Spinal cord (tissue), 10 donors: ENCODE measurements around the gene HPS5. TPM values are rescaled to one million over a fixed set of nuclear protein-coding genes. Genes with fewer than 3 reads are reported as not detected.

Source experiments
- DNase-seq, 6 donors: peaks; one replicate each; pipeline versions ENCODE4 v3.0.0 to v3.0.0-alpha.2; 2013 to 2015; ENCODE audit warnings: low spot score in 6 of 6, low read depth in 4 of 6
- H3K27ac ChIP-seq: one replicate; pipeline ENCODE4 v1.5.1; 2013; ENCODE audit warnings: low read depth, low read length, control low read depth
- H3K27me3 ChIP-seq: one replicate; pipeline ENCODE4 v1.6.1; 2013; ENCODE audit warnings: low read length; ENCODE audit not compliant: control insufficient read depth, insufficient read depth
- H3K36me3 ChIP-seq: one replicate; pipeline ENCODE4 v1.6.1; 2013; ENCODE audit warnings: low read length; ENCODE audit not compliant: control insufficient read depth, insufficient read depth
- H3K4me1 ChIP-seq: one replicate; pipeline ENCODE4 v1.6.1; 2013; ENCODE audit warnings: low read length; ENCODE audit not compliant: control insufficient read depth, insufficient read depth
- H3K4me3 ChIP-seq: one replicate; pipeline ENCODE4 v1.5.1; 2013; ENCODE audit warnings: low read depth, low read length, control low read depth
- H3K9me3 ChIP-seq: one replicate; pipeline ENCODE4 v1.6.1; 2013; ENCODE audit warnings: low read length; ENCODE audit not compliant: control insufficient read depth, insufficient read depth
- WGBS: methylation state at CpG from one replicate; pipeline ENCODE4 v1.1.5; 2013; ENCODE audit warnings: missing lambda C conversion rate; ENCODE audit not compliant: insufficient coverage; 5-methylcytosine and 5-hydroxymethylcytosine counted together
- polyA plus RNA-seq, 2 donors: library from polyadenylated mRNA; unstranded; fragments of 120-200 nt; gene quantifications; one replicate each; pipeline ENCODE4 v1.2.1, GENCODE V29; 2013; ENCODE audit not compliant: insufficient read length in 2 of 2
- small RNA-seq: library from RNA; depleted of rRNA; stranded (forward); fragments of <200 nt; gene quantifications from one replicate; pipeline ENCODE3, GENCODE V24; 2014; ENCODE audit warnings: low replicate concordance
- total RNA-seq, 2 donors: library from RNA; depleted of rRNA in 1 of 2; stranded (reverse); fragments of 120-200 nt in 1 of 2; fragments of >200 nt in 1 of 2; gene quantifications; one replicate each; pipeline versions ENCODE4 v1.2.3 to v1.2.4, GENCODE V29; 2013 to 2014
- donor health status: healthy.

The HPS5 gene
- total and polyA plus RNA-seq, 4 donors, result 14.5 to 80.3 (median 27.5) TPM

- no peak overlapping the region for H3K27ac ChIP-seq
- no peaks in the 10 kb centered on the region for H3K36me3 ChIP-seq
- H3K27me3 ChIP-seq, result no peaks in the 10 kb centered on the region
- DNase-seq, result no peak
- H3K4me3 ChIP-seq, result no peak overlapping the region
- WGBS, result no CpG with 5 or more reads among the region's 3 CpGs
- peaks cover 2% of the 10 kb centered on the region for H3K9me3 ChIP-seq
- H3K4me1 ChIP-seq, result no peaks in the 10 kb centered on the region
Observed at GRCh38 chr11:18229501-18229900, 92.4 kb downstream of the HPS5 start.

Small RNA genes lying within 50 kb of the gene (small RNA-seq; reads per million reads assigned to genes)
- gene RNA5SP333 (not detected), gene RNA5SP334 (not detected)

Other genes with a start within 250 kb of the HPS5 start
- 10 to 100 TPM; 16.6 to 18.9 TPM for gene SAAL1, start 216.1 kb downstream of the HPS5 start, total RNA-seq
- gene SAAL1, start 216.1 kb downstream of the HPS5 start, polyA plus RNA-seq, result 10 to 100 TPM; 26.6 to 30.5 TPM
- gene MRGPRX3, start 189.6 kb downstream of the HPS5 start, total RNA-seq, result under 1 TPM in 1 of 2 donors, not detected in 1; 0.50 TPM
- gene MRGPRX3, start 189.6 kb downstream of the HPS5 start, polyA plus RNA-seq, result not detected
- under 1 TPM in 1 of 2 donors, not detected in 1; 0.20 TPM for gene MRGPRX4, start 149.3 kb downstream of the HPS5 start, total RNA-seq
- gene MRGPRX4, start 149.3 kb downstream of the HPS5 start, polyA plus RNA-seq, result not detected
- not detected for gene SAA4, start 85.3 kb downstream of the HPS5 start, total RNA-seq
- under 1 TPM in 1 of 2 donors, not detected in 1; 0.59 TPM for gene SAA4, start 85.3 kb downstream of the HPS5 start, polyA plus RNA-seq
- not detected for gene SAA2, start 73.5 kb downstream of the HPS5 start, total RNA-seq
- under 1 TPM in 1 of 2 donors, not detected in 1; 0.39 TPM for gene SAA2, start 73.5 kb downstream of the HPS5 start, polyA plus RNA-seq
- not detected for gene SAA1, start 55.9 kb downstream of the HPS5 start, total RNA-seq
- not detected for gene SAA1, start 55.9 kb downstream of the HPS5 start, polyA plus RNA-seq
- gene GTF2H1, start 427 bp upstream of the HPS5 start, total RNA-seq, result 10 to 100 TPM; 57.7 to 78.7 TPM
- gene GTF2H1, start 427 bp upstream of the HPS5 start, polyA plus RNA-seq, result 10 to 100 TPM; 41.1 to 47.0 TPM
- 100 to 1,000 TPM; 261 to 391 TPM for gene LDHA, start 72.4 kb upstream of the HPS5 start, total RNA-seq
- gene LDHA, start 72.4 kb upstream of the HPS5 start, polyA plus RNA-seq, result 100 to 1,000 TPM; 308 to 343 TPM
- under 1 TPM in 1 of 2 donors, not detected in 1; 0.10 TPM for gene LDHC, start 90.2 kb upstream of the HPS5 start, total RNA-seq
- not detected for gene LDHC, start 90.2 kb upstream of the HPS5 start, polyA plus RNA-seq
- gene LDHAL6A, start 133.7 kb upstream of the HPS5 start, total RNA-seq, result under 1 TPM; 0.06 to 0.20 TPM
- 1 to 10 TPM in 1 of 2 donors, under 1 TPM in 1; 0.54 to 1.6 TPM for gene LDHAL6A, start 133.7 kb upstream of the HPS5 start, polyA plus RNA-seq
- 100 to 1,000 TPM in 1 of 2 donors, 10 to 100 TPM in 1; 75.4 to 110 TPM for gene TSG101, start 204.8 kb upstream of the HPS5 start, total RNA-seq
- gene TSG101, start 204.8 kb upstream of the HPS5 start, polyA plus RNA-seq, result 10 to 100 TPM; 79.6 to 88.8 TPM